IPS-18c (cell line): ENCODE results near the gene POLR2B.
"Not testable (repeated sequence)": the region's sequence is repeated elsewhere in the genome, so short reads cannot be mapped to it uniquely, and the experiment has no call there.

ENCODE experiments used
- H3K4me3 ChIP-seq: 2 replicates; pipeline ENCODE4 v1.7.0; 2013; ENCODE audit warnings: low read depth, mild to moderate bottlenecking, low read length, moderate library complexity; ENCODE audit not compliant: insufficient read depth
- H3K9me3 ChIP-seq: one replicate; pipeline ENCODE4 v1.6.1; 2013; ENCODE audit warnings: mild to moderate bottlenecking, low read length, moderate library complexity; ENCODE audit not compliant: control insufficient read depth, insufficient read depth

POLR2B gene

GRCh38 chr4:57042711-57043169 lies 64.0 kb downstream of the POLR2B start:
- H3K4me3 ChIP-seq: no peak overlapping the region

DNA sequence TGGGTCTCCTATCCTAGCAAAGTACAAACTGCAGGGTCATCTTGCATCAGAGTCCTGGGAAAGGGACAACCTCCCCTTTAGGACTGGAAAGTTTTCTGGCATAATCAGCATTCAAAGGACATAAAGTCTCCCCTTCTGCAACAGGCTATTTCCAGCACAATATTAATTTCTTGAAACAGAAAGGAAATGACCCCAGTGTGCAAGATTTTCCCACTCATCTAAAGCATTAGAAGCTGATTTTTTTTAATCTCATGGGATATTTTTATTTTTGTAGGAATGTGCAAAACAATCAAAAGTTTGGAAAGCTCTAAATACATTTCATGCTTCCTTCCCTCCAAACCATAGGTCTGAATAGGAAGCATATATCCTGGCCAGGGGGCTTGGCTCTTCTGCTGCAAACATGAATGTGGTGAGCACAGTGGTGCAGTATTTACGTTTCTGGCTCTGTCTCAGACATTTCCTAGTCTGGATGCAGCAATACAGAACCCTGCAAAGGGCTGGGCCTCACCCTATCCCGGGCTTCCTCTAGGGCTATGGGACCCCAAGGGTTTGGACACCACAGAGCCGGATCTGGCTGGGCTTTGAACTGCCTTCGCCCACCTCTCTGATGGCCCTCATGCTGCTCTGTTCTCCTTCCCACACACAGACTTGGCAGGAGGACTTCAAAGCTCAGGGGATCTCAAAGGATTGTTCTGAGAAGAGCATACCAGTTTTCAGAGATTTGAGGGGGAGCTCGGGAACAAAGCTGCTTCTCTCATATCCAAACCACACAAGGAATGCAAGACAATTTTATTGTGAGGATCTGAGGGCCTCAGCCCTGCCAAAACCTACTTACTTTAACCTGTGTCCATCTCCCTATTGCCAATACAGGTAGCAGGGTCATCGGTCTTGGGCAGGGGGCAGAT lies 64.9 kb downstream of the POLR2B start:
- no peak overlapping the region for H3K4me3 ChIP-seq
- no peaks in the 10 kb centered on the region for H3K9me3 ChIP-seq

More at GRCh38 chr4:57042711-57043169, 64.0 kb downstream of the POLR2B start:
- H3K9me3 ChIP-seq: no peaks in the 10 kb centered on the region

DNA sequence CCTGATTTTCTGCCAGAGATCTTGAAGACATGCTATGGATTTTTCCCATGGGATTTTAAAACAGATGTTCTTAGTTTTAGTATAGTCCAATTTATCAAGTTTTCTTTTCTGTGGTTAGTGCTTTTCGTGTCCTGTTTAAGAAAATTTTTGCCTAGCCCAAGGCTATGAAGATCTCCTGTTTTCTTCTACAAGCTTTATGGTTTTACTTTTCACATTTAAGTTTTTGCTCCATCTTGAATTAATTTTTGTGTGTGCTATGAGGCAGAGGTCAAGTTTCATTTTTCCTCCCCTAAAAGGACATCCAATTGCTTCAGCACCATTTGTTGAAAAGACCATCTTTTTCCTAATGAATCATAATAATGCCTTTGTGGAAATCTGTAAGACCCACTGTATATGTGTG lies 65.6 kb downstream of the POLR2B start:
- no peak overlapping the region for H3K4me3 ChIP-seq
- no peaks in the 10 kb centered on the region for H3K9me3 ChIP-seq

GRCh38 chr4:57044996-57045395 lies 66.3 kb downstream of the POLR2B start:
- H3K4me3 ChIP-seq: no peak overlapping the region
- no peaks in the 10 kb centered on the region for H3K9me3 ChIP-seq

- not testable (repeated sequence) for H3K4me3 ChIP-seq, H3K9me3 ChIP-seq
These were observed 68.3 kb downstream of the POLR2B start for GRCh38 chr4:57047046-57047445.

GRCh38 chr4:57048590-57049304 lies 70.1 kb downstream of the POLR2B start:
- no peaks in the 10 kb centered on the region for H3K9me3 ChIP-seq
- H3K4me3 ChIP-seq: no peak overlapping the region

DNA sequence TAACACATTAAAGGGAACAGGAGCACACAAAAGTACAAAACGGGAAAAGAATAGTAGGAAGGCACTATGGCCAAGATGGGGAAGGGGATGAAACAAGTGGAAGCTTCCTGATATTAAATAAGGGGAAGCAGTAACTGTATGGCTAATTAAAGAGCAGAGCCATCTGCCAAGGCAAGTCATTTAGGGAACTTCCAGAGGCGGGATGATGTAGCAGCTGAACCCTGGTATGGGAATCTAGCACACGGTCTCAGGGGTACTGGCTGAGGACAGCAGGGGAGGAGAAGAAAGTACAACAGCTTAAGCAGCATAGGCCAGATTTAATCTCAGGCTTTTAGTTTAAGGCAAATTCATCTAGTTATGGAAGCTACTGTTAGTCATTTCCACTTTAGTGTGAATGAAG lies 72.4 kb downstream of the POLR2B start:
- H3K4me3 ChIP-seq: no peak overlapping the region
- H3K9me3 ChIP-seq: no peaks in the 10 kb centered on the region

DNA sequence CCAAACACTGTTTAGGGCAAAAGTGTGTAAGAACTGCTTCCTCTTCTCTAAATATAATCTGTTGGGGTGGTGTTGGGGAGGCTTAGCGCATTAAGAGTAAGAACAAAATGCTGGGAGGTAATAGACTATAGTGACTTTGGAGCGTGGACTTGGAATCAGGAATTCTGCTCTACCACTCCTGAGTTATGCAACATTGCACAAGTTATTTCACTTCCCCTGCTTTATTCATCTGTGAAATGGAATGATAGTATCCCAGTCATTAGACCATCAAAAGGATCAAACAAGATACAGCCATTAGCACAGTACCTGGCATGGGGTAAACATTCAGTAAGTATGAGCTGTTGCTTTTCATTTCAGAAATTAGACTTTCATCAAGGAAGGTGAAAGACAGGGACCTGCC lies 72.8 kb downstream of the POLR2B start:
- no peaks in the 10 kb centered on the region for H3K9me3 ChIP-seq
- H3K4me3 ChIP-seq: no peak overlapping the region

- no peaks in the 10 kb centered on the region for H3K9me3 ChIP-seq
These were observed 74.8 kb downstream of the POLR2B start for GRCh38 chr4:57053508-57053907.

GRCh38 chr4:57055886-57056285 lies 77.2 kb downstream of the POLR2B start:
- H3K9me3 ChIP-seq: no peaks in the 10 kb centered on the region
- H3K4me3 ChIP-seq: no peak overlapping the region

More at GRCh38 chr4:57053508-57053907, 74.8 kb downstream of the POLR2B start:
- H3K4me3 ChIP-seq: no peak overlapping the region

DNA sequence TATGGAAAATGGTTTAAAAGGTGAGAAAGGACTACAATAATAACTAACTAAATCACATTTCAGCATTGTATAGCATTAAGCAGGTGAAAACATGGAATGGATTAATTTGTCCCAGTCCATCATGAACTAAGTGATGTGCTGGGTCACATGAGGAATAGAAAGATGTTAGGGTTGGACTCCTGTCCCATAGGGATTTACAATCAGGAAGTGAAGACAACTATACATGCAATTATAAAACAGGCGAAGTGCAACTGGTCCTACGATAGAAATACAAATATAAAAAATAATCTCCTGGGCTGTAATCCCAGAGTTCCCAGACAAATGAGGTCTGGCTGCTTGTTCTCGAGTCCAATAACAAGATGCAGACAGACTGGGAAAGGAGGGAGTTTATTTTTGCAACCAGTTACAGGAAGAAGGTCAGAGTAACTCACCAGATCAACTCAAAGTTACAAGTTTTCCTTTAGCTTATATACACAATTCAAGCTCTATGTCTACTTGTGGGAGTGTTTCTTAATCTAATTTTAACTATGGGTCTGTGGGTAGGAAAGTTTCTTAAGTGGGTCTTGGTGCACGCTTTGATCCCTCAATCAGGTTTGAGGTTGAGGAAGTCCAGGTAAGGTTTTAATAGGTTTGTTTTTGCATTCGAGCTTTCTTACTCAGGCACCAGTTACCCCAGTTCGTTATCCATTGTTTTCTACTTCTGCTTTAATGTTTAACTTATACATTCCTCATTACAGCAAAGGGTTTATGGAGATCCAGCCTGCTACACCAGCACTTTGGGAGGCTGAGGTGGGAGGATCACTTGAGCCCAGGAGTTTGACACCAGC lies 81.4 kb downstream of the POLR2B start:
- Histone ChIP-seq H3K9me3 (no peaks in the 10 kb centered on the region), H3K4me3 (no peak overlapping the region)

GRCh38 chr4:57060717-57061067 lies 82.0 kb downstream of the POLR2B start:
- H3K9me3 ChIP-seq: not testable (repeated sequence)

DNA sequence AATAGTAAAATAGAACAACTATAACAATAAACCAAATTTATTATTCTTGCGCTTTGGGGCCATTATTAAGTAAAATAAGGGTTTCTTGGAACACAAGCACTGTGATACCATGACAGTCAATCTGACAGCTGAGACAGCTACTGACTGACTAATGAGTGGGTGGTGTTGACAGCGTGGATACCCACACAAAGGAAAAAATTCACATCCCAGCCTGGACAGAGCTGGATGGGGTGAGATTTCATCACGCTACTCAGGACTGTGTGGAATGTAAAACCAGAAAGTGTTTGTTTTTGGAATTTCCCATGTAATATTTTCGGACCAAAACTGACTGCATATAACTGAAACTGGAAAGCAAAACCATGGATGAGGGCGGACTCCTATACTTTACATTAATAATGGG lies 82.7 kb downstream of the POLR2B start:
- H3K4me3 ChIP-seq: no peak overlapping the region
- no peaks in the 10 kb centered on the region for H3K9me3 ChIP-seq

More at GRCh38 chr4:57060717-57061067, 82.0 kb downstream of the POLR2B start:
- H3K4me3 ChIP-seq: not testable (repeated sequence)

DNA sequence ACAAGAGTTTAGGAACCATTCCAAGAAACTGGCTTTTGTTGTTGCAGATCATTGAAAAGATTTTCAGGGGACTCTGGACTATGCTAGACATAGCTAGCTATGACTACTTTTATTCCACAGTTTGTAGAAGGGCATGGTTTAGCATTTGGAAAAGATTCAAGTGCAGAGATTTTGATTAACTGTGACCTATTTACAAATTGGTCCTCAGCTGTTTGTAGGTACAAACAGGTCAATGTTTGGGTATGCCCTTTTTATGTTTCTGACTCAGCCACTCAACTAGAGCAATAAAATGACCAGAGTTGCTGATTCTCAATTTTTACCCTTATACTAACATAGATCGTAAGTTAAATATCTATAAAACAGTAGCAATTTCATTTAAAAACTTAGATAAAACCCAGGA lies 84.8 kb downstream of the POLR2B start:
- H3K4me3 ChIP-seq: no peak overlapping the region
- no peaks in the 10 kb centered on the region for H3K9me3 ChIP-seq

DNA sequence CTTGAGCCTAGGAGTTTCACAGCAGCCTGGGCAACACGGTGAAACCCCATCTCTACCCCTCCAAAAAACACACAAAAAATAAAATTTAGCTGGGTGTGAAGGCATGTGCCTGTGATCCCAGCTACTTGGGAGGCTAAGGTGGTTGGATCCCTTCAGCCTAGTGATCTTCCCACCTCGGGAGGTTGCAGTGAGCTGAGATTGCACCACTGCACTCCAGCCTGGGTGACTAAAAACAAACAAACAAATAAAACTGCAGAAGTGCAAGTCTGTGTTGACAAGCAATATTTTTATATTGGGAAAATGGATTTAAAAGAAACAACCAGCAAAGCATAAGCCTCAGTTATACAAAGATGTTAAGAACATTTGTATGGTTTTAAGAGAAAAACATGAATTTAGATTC lies 85.4 kb downstream of the POLR2B start:
- Histone ChIP-seq H3K9me3 (no peaks in the 10 kb centered on the region), H3K4me3 (no peak overlapping the region)

DNA sequence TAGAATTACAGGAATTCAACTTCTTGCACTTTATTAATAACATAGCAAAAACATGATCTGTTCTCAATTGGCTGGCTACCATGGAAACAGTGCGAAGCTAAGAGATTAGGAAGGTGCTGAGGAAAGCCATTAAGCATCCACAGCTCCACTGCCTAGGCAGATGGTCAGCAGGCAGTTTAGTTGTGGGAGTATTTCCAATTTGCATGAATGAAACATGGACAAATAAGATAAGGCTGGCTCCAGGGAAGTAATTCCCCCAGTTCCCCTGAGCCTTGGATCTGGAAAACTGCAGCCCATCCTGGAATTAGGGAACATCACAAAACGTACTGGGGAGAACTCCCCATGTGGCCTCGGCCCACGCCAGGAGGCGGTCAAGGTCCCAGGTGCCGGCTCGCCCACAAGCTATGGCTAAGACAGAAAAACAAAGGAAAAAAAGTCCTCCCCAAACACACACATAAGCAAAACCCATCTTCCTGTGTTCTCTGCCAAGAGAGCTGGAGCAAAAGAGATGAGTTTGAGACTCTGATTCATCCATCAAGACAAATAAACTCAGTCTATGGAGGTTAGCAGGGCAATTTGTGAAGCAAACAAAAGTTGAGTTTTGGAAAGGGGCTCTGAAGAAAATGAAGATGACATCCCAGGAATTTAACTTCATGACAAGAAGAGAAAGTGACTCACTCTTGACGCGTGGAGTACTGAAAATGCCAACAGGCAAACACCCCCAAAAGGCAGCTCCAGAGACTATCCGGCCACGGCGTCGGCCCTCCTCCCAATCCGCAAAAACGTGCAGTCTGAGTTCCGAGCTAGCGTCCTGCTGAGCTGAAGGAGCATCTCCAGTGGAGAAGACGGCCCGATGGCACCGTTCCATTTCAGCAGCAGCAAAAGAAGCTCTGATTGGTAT lies 86.4 kb downstream of the POLR2B start:
- Histone ChIP-seq H3K9me3 (no peaks in the 10 kb centered on the region), H3K4me3 (no peak overlapping the region)
